ENCODE data around the gene FAM9C.

FAM9C gene

DNA sequence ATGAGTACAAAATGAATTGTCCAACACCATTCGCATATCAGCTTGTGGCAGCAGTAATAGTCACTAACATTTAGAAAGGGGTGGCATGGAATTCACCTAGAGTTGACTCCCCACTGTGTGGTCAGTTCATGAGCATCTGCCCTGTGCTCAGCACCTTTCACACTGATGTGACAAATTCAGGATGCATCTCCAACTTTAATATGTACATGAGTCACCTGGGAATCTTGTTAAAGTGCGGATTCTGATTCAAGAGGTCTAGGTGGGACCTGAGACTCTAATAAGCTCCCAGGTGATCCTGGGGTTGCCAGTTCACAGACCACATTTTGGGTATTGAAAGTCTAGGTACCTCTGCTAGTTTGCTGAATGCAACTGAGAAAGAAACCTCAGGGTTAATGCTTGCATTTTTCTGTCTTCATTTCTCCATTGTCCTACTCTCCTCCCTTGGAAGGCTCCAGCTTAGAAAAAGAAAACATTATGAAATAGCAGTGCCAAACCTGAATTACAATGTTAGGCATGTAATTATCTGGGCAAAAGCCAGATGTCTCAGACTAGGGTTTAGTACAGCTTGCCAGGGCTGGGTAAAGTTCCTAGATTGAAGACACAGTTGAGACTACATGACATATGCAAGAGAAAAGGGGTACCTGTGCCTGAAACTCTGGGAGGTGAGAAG lies 36.8 kb downstream of the FAM9C start:
- DNase-seq (ENCODE audit: low read depth) = no peak

DNA sequence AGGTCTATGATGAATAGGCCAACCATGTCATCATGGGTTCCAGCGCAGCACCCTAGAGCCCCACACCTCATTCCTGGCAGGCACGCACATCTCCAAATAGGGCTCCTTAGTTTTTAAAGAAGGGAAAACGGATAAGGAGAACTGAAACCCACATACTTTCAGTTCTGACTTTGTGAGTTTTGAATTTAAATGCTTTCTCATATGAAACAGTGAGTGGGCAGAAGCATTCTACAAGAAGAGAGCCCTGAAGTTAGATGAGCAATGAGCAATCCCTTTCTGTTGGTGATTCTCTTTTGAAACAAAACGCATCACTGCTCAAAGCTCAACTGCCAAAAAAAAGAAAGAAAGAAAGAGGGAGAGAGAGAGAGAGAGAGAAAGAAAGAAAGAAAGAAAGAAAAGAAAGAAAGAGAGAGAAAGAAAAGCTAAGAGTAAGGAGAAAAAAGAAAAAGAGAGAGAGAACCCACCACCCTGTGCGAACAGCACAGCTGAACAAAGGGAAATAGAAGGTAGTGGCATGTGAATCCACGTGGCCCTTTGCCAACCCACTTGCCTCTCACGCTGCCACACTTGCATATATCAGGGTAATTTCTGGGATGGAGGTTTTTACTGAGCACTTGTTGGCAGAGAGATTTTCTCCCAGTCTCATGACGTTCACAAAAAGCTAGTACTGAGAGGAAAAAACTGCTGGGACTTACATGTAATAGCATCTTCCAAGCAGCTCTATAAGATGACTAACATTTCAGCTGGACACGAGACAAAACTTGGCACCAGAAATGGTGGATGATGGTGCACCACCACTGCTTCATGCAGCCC lies 38.6 kb downstream of the FAM9C start:
- no peak for DNase-seq (ENCODE audit: low read depth)

DNA sequence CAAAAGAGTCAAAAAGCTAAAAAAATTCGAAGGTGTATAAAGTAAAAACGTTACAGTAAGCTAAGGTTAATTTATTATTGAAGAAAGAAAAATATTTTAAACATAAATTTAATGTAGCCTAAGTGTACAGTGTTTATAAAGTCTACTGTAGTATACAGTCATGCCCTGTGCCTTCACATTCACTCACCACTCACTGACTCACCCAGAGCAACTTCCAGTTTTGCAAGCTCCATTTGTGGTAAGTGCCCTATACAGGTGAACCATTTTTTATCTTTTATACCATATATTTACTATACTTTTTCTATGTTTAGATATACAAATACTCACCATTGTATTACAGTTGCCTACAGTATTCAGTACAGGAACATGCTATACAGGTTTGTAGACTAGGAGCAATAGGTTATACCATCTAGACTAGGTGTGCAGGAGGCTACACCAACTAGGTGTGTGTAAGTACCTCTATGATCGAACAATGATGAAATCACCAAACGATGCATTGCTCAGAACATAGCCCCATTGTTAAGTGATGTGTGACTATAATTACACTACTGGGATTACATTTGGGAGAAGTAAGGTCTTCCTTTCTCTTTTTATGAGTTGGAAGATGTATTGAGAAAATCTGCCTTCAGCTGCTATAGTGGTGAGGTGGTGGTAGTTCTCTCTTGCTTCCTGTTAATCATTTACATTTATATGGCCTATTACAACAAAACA lies 42.3 kb downstream of the FAM9C start:
- no peak for DNase-seq (ENCODE audit: low read depth)

DNA sequence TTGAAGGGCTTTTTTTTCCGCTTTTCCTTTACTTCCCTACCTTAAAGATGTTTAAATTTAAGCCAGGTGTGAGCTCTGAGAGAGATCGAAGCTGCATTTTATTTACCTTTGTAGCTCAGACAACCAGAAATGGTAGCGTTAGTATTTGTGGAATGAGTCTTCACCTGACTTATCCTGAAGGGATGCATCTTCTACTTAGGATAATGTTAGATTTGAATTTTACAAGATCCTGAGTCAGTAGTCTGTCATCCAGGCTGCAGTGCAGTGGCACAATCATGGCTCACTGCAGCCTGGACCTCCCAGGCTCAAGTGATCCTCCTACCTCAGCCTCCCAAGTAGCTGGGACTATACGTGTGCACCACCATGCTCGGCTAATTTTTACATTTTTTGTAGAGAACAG lies 43.3 kb downstream of the FAM9C start:
- DNase-seq (ENCODE audit: low read depth) = no peak

DNA sequence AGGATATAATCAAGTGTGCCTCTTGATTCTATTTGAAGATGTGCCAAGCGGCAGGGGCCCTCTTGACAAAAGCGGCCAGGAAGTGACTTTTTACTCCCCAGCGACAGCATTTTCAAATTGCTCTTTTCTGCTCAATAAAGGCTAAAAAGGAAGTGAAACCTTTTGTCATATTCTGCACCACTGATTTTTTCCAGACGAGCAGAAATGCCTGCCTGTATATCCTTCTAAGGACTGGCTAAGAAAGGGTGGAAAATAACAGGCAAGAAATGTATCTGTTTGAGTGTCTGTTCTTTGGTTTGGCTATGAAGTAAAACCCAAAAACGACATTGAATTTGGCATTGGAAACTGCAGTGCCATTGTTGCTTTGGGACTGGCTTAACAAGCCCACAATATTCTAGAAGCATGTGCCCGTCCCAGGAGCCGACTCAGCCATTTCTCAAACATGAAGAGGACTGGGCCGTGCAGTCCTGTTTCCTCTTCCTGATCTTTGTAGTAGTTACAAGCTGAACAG lies 44.1 kb downstream of the FAM9C start:
- no peak for DNase-seq (ENCODE audit: low read depth)

DNA sequence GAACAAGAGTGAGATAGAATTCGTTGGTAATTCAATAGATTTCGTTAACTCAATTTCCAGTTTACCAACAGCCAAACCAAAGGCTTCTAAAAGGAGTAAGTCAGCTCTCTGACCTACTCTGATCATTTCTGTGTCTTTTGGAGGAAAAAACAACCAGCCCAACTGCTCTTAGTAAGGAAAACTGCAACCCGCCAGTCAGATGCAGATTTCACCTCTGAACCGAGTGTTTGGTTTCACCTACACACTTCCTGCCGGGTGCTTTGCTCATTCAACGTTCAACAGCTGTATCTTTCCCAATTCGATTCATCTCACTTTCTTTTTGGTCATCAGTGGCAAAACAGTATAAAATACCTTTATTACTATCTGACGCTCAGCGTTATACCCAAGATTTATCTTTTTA lies 45.0 kb downstream of the FAM9C start:
- peak; percentile 23 for DNase-seq (ENCODE audit: low read depth)

DNA sequence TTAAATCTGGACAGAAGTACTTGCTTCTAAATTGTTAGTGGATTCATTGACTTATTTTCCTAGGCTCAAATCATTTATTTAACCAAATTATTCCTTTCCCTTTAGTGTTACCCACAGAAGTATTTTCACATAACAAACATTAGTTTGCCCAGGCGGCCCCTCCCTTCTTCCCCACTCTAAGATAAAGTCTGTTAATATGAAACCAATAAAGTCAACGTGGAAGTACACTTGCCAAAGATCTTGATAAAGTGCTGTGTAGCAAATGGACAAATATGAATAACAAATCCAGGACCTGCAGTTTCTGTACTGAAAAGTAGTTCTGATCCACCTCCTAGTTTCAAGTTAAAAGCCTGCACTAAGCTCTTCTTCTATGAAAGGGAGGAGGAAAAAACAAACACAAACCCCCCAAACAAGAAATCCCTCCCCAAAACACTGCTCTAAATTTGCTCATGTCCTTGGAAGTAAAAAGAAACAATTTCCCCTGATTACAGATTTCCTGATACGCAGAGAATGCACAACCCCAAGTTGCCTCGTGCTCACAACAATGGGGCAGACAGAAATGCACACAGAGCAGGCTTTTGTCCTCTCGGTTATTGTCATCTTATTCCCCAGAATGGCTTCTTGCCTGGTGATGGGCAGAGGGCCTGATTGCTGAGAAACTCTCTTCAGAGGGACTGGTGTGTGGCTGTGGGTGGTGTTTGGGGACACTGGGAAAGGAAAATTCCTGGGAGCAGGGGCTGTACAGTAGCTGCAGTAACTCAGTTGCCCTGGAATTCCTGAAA lies 46.3 kb downstream of the FAM9C start:
- no peak for DNase-seq (ENCODE audit: low read depth)

DNA sequence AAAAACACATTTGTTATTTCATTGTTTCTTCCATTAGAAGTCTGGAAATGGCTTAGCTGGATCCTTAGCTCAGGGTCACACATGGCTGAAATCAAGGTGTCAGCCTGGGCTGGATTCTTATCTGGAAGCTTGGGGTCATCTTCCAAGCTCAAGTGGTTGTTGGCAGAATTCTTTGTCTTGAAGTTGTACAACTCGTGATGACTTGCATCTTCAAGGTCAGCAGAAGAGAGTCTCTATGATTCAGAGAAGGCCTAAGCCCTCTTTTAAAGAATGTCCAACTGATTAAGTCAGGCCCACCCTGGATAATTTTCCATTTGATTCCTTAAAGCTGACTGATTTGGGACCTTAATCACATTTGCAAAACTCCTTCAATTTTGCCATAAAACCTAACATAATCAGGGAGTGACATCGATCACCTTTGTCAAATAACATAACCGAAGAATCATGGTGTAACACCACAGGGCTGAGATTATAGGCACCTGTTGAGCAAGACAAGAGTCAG lies 47.4 kb downstream of the FAM9C start:
- DNase-seq (ENCODE audit: low read depth) = no peak

DNA sequence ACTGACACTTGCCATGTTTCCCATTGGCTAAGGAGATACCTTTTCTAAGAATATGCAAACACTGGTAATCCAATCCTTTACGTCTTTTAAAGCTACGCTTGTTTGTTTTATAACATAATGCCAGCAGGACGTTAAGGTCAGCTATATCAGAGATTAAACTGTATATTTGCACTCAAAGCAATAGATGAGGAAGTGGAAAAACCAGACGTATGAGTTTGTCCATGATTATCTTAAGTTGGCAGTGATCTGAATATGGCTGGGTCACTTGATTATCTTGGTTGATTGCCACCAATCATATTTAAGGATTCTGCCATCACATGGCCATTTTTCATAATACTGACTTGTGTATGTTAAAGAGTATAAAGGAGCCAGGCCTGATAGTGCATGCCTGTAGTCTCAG lies 50.1 kb downstream of the FAM9C start:
- DNase-seq (ENCODE audit: low read depth) = no peak

DNA sequence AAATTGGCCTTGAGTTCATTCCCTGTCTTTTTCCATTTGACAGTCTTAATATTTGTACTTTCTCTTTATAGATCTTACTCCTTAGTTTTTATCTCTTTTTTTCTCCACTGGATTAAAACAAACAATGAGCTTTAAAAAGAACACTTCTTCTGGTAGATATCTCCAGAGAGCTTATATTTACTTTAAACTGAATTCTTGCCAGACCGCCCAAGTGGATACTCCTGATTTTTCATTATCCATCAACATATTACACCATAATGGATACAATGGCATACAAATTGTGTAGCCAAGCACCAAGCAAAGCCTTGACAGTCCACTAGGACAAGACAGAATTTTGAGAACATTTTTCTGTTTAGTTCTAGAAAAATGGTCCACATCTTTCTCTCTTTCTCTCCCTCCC lies 50.6 kb downstream of the FAM9C start:
- no peak for DNase-seq (ENCODE audit: low read depth)

DNA sequence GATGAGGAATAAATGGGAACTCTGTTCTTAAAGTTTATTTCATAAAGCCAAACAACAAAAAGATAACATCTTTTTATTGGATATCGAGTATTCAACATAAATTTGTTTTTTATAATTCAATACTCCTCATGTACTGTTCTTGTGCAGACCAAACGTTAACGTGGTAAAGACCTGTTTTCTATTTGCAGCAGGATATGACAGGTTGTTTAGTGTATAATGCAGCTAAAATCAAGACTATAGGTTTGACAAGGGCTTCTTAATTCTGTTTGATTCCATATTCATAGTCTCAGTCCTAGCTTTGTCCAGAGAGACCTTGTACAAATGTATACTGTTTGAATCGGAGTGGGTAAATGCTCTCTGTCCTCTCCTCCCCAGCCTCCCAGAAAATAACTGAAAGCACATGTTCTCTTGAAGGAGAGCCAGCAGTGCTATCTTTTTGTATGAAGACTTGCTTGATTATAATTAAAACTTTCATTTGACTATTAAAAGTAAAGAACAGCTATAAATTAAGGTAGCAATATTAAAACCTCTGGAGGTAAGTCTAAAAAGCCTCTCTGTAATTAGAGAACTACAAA lies 51.8 kb downstream of the FAM9C start:
- no peak for DNase-seq (ENCODE audit: low read depth)

DNA sequence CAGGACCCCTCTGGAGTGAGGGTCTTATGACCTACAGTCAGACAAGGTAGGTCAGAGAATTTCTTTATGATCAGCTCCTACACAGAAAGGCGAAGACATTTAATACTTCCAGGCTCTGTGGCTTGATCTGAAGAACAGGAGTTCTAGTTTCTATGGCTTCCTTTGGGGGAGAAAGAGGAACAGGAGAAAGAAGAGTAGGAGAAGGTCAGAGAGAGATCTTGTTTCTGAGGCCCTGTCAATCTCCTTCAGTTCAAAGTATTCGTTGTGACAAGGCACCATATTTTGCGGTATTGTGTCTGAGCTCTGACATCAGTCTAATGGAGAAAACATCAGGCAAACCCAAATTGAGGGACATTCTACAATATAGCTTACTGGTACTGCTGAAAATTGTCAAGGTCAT lies 52.8 kb downstream of the FAM9C start:
- DNase-seq (ENCODE audit: low read depth) = no peak

DNA sequence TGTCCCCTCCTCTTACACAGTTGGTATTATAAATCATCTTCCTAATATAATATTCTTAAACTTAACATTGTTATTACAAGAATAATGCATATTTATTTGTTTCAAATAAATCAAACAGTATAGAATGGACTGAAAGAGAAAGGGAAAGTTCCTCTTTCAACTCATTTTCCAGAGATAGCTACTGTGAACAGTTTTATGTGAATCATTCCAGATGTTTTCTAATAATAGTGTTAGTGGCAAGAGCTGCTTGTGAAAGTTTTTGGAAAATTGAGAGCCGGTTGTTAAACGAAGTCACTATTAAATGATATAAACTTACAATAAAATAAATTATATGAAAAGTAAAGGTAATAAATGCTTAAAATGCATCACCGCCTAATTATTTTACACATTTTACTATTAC lies 55.0 kb downstream of the FAM9C start:
- DNase-seq (ENCODE audit: low read depth) = no peak

DNA sequence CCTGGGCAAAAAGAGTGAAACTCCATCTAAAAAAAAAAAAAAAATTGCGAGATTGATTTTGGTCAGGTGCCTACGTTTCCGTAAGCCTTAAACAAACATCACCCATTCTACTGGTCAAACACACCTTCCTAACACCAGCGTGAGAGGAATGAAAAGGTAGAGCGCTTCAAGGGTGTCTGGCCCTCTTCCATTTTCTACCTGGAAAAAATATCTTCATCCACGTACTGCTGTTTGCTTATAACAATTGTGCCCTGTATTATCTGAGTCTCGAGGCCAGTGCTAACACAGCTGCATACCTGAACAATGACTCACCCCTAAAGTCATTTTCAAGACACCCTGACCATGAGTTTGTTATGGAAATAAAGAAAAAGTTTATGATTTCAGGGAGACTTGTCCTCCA lies 55.6 kb downstream of the FAM9C start:
- DNase-seq (ENCODE audit: low read depth) = no peak

DNA sequence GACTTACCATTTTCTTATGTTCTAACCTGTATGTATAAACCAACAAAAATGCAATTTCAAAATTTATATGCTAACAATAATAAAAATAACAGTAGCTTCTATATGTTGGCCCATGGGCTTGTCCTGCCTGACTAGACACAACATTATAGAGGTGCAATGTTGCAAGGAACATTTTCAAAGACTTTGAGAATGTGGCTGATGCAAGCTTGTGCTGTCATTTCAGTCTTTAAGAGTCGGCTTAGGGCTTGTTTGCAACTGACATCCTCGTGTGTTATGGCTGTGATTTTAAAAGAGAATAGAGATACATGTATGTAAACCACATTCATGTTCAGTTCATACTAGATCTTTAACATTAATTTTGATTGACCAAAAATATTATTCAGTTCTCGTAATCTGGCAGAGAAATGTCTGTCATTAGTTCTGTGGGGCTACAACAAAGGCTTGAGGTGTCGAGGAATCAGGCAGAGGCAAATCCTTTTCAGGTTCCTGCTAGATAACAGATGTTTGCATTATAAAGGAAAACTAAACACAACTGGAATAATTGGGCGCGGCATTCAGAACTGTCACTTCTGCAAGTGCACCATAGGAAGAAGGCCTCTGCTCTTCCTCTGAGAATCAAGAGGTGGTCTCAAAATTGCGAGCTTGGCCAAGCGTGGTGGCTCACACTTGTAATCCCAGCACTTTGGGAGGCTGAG lies 56.4 kb downstream of the FAM9C start:
- DNase-seq (ENCODE audit: low read depth) = no peak

DNA sequence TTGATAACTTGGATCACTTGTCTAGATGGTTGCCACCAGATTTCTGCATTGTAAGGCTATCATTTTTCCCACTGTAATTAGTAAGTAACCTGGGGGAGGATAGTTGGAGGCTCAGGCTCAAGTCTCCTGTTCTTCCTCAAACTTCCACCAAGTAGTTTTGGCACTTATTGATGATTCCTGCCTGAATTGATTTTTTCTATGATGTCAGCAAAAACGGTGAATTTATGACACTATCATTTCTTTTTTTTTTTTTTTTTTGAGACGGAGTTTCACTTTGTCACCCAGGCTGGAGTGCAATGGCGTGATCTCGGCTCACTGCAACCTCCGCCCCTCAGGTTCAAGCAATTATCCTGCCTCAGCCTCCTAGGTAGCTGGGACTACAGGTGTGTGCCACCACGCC lies 57.1 kb downstream of the FAM9C start:
- DNase-seq (ENCODE audit: low read depth) = no peak

DNA sequence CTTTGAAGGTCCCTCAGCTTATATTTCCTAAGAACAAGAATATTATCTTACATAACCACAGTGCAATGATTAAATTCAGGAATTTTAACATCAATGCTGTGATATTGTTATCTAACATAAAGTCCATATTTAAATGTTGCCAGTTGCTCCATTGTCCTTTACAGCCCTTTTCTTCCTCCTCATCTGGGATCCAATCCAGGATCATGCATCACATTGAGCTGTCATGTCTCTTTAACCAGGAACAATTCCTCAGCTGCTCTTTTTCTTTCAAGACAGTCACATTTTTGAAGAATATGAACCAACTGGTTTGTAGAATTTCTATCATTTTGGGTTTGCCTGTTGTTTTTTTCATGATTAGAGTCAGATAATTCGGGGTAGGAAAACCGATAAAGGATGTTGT lies 57.5 kb downstream of the FAM9C start:
- DNase-seq (ENCODE audit: low read depth) = no peak

DNA sequence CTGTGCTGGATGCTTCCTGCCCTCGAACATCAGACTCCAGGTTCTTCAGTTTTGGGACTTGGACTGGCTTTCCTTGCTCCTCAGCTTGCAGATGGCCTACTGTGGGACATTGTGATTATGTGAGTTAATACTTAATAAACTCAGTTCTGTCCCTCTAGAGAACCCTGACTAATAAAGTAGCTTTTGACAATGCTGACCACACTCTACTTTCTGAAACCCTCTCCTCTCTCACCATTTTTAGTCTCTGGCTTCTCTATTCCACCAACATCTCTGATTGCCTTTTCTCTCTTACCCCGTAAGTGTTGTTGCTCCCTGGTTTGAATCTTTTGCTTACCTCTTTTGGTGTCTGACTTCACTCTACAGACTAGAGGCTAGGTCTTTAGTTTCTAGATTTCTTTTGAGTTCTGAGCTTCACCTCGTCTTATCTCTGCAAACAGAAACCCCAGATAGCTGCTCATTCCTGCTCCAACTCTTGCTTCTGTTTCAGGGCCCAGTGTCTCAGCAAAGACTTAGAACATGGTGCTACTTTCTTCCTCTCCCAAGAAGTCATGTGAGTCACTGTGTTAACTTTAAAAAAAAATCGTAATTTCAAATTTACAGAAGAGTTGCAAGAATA lies 58.1 kb downstream of the FAM9C start:
- no peak for DNase-seq (ENCODE audit: low read depth)

All from activated gamma-delta T cell treated with anti-CD3 and anti-CD28 coated beads, Interleukin-2, amount 50 U/mL, for 16 hours (primary cell).